HG03442 (cell line): ENCODE results near the gene PPT1.
"Not testable (repeated sequence)": the region's sequence is repeated elsewhere in the genome, so short reads cannot be mapped to it uniquely, and the experiment has no call there.

ENCODE experiments used
- ATAC-seq: cut with Tn5 transposase; IDR thresholded peaks from one replicate; pipeline ENCODE4 v1.9.1; 2021; ENCODE audit warnings: mild to moderate bottlenecking, moderate library complexity; ENCODE audit not compliant: unreplicated experiment

The PPT1 gene

DNA sequence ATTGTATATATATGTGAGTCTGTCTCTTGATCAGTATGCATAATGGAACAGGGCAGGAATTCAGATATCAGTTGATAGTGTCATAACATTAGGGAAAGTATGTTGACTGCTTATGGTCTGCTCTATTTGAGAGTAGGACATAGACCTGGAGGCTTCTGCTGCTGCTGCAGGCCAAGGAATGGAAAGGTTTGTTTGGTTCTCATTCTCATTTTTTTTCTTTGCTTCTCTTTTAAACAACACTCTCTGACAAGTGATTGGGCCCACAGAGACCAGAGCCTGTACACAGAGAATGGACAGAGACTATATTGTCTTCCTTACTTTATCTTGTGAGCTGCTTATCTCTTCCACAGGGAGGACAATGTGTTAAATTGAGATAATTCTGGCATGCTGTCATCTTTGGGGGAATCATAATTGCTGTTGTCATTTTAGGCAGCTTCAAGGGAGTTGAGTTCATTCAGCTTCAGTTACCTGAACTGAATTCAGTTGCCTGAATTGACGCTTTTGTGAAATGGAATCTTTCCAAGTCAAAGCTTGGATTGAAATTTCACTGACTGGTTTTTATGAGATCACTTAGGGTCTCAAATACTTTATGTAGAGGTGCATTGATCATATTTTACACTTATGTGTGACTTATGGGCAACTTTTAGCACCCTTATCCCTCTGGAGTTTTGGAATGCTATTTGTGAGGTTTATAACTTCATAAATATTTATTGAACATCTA is 39.6 kb downstream of the PPT1 start:
- no peak for ATAC-seq

DNA sequence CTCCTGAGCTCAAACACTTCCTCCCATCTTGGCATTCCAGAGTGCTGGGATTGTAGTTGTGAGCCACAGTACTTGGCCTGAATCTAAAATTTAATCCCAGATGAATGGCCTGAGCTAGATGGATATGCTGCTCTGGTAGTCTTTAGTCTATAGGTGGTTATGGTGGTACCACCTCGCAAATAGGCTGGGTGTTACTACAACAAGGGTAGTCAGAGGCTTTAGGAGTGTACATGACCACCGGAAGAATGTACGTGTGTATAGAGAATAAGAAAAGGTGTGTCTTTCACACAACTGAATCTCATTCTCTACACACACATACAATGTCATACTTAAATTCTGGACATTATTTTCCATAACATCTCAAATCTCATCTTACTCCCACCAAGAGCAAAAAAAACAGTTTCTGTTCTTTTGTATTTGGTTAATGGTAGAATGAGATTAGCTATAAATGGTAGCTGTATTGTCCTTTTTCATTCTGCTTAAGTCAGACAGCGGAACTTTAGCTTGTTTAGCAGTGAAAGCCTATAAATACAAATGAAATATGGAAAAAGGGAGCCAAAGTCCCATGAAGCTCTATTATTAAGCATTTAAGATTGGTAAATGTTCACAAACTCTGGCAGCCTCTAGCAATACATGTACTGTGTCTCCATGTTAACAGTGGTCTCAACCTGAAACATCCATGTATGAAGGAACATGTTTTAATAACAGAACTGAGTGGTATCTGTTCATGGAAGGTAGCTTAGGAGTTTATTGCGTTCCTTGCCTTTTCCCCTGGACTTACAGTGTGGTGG is 40.3 kb downstream of the PPT1 start:
- ATAC-seq, result no peak

DNA sequence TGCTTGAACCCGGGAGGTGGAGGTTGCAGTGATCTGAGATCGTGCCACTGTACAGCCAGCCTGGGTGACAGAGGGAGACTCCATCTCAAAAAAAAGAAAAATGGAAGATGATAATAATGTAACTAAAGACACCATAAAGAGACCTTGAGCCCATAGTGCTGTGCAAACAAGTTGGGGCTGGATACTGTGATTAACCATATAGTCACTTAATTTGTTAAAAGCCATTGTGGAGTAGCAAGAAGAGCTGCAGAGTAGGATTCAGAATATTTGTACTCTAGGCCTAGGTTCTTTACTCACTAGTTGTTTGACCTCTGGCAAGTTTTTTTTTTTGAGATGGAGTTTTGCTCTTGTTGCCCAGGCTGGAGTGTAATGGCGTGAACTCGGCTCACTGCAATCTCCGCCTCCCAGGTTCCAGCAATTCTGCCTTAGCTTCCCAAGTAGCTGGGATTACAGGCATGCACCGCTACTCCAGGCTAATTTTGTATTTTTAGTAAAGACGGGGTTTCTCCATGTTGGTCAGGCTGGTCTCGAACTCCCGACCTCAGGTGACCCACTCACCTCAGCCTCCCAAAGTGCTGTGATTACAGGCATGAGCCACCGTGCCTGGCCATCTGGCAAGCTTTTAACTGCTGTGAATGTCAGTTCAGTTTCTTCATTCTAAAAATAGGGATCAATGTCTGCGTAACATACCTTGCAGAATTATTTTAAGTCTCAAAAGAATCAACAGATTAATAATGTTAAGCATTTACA is 43.7 kb downstream of the PPT1 start:
- ATAC-seq, result no peak

GRCh38 chr1:40050863-40051262 is 46.2 kb downstream of the PPT1 start:
- no peak for ATAC-seq

DNA sequence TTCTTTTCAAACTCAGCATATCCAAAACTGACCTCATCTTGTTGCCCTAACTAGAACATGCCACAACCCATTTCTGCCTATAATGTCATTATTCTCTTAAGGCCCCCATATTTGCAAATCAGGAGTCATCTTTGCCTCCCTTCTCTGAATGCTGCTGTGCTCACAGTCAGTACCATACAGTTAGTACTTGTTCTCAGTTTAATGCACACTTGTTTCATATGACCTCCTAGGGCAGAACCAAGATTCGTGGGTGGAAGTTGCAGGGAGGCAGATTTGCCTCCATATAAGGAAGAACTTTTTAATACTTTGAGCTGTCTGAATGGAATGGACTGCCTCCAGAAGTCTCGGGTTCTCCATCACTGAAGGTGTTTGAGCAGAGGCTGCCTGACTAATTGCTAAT is 47.3 kb downstream of the PPT1 start:
- ATAC-seq, result no peak

DNA sequence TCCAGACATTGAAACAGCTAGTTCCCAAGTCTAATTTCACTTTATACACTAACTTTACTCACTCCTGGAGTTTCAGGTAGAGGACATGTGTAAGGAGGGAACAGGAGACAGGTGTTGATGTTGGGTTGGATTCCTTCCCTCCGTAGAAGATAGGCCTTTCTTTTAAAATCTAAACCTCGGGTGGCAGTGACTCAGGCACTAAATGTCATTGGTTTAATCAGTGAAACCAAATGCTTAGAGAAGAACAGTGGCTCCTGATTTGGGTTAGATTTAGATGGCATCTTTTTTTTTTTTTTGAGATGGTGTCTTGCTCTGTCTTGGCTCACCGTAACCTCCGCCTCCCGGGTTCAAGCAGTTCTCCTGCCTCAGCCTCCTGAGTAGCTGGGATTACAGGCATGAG is 49.3 kb downstream of the PPT1 start:
- ATAC-seq, result no peak

DNA sequence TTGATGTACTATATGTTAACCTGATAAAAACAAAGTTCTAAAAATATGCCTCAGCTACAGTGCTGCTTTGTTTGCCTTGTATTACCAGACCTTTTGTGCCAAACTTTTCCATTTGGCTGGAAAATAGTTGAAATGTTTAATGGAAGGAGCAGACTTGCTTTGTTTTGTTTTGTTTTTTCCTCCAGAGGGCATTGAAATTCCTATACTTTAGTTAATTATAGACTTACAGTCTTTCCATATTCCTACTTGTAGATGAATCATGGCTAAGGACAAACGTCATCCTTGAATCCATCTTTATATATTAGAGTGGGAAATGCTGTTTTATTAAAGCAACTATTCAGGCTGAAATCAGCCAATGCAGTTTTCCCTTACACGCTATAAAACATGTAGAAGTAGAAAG is 49.8 kb downstream of the PPT1 start:
- ATAC-seq, result no peak

- no peak for ATAC-seq
Observed at GRCh38 chr1:40045766-40046165, 51.3 kb downstream of the PPT1 start.

DNA sequence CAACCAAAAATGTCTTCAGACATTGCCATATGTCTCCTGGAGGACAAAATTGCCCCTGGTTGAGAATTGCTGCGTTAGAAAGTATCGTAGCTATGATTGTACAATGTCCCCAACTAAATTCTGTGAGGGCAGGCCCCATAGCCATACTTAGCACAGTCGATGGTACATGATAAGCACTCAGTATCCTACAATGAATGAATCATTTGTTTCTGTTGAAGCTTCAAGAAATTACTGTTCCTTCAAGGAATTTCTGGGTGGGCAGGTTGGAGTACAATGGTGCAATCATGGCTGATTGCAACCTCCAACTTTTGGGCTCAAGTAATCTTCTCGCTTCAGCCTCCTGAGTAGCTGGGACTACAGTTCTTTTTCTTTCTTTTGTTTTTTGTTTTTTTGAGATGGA is 51.9 kb downstream of the PPT1 start:
- no peak for ATAC-seq

DNA sequence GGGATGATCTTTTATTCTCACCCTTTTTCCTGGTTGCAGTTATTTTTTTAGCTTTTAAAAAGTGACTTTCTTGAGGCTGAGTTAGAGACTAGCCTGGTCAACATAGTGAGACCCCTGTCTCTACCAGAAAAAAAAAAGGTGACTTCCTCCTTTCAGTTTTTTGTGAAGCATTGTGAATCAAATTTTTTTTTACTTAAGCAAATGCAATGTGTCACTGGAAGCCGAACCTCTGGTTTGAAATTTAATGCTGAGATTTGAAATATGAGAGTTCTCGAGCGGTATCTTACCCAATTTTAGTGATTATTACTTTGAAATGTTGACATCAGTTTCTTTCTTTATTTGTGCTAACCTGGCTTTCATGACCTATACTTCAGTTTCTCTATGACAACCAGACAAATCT is 52.9 kb downstream of the PPT1 start:
- no peak for ATAC-seq

GRCh38 chr1:40042341-40042740 is 54.7 kb downstream of the PPT1 start:
- no peak for ATAC-seq

DNA sequence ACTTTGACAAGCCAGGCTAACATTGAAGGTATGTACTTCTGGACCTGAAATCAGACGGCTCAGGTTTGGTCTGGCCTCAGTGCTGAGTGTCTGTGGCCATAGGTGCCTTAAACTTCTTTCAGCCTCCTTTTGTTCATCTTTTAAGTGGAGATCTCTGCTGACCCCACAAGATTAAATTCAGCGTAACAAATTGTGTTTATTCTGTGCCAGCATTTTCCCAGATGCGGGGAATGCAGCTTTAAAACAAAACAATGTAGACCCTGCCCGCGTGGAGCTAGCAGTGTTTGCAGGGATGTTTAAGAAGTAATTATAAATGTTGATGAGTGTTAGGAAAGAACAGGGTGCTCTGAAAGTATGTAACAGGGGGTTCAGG is 55.6 kb downstream of the PPT1 start:
- no peak for ATAC-seq

DNA sequence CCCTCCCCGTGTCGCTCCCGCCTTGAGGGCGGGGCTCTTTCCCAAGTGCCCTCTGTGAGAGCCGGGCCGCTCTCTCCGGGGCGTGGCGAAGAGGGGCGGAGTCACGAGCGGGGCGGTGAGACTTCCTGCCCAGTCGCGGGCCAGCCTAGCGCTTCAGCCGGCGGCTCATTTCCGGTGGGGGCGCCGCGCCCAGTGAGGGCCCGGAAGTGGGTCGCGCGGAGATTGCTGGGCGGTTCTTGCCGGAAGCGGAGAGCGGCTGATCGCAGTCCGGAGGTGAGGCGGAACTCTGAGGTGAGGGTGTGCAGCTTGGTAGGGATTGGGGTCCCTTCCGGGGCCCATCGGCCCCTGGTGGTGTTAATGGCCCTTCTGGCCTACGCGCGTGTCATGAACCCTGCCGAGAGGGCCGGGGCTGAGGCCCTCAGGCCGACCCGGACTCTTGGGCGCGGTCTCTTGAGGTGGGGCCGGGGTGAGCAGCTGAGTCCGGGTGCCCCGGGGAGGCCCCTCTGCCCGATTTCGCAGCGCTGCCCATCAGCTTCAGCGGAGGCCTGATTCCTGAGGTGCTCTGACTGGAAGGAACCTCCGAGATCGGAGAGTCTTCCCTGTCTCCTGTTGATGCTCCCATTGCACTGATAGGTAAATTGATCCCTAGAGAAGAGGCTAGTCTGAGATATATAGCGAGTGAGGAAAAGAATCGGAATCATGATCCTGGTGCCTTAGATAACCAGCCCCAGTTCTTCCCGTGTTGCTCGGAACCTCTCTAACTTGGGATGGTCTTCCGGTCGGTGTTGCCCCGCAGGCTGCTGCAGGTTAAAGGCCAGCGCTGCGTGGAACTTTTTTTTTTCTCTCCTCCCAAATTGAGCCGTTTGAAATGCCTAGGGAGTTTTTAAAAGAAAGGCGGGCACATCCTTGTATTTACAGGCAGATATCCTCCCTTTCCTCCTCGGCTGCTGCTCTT is 56.3 kb downstream of the PPT1 start, which contains the start of gene CAP1:
Gene CAP1, plus strand, starts transcription at position 219 of the 955 bp plus-strand sequence. CDS start 18,618 bp downstream, outside the sequence.
- peak; percentile 81 for ATAC-seq

DNA sequence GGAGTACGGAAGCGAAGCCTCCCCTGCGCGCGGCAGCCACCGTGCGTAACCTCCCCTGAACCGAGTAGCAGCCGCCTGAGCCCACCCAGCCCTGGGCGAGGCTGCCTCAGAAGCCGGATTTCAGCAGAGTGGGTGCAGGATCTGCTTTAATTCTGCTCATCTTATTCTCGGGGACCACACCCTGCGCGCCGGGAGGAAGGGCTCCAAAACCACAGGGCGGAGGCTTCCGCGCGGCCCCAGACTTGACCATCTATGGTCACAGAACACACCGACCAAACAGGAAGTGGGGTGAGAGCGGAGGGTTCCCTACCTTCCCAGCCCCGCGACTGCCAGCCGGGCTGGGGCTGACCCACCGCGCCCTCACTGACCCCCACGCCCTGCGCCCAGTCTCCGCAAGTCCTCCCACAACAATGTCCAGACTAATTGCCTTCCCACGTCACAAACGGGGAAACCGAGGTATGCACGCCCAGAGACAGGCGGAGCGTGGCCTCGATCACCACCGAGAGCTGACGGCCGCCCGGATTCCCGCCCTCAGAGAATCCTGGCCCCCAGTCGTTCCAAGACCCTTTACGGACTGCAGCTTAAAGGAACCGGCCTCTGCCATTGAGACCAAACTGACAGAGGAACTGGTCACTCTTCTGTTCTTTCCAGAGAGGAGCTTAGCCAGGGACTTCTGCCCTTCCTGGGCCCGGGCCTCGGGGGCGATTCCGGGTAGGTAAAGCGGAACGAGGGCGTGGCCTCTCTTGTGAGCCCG is 57.1 kb downstream of the PPT1 start:
- ATAC-seq, result peak; percentile 52

GRCh38 chr1:40039245-40039756 is 57.8 kb downstream of the PPT1 start:
- ATAC-seq, result no peak

DNA sequence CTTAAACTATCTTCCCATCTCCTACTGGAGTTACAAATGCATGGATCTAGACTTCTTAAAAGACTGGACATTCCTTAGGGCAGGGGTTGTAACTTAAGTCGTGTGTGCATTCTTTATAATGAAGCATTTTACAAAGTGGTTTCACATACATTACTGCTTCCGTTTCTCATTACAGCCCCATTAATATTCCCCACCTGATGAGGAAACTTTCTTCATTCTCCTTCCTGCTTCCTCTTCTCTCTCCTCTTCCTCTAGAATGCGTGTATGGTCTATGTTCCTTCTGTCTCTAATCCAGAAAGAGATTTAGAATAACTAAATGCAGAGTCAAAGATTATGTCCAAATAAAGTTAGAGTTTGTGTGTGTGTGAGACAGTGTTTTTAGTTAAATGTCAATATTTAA is 58.4 kb downstream of the PPT1 start:
- ATAC-seq, result no peak

DNA sequence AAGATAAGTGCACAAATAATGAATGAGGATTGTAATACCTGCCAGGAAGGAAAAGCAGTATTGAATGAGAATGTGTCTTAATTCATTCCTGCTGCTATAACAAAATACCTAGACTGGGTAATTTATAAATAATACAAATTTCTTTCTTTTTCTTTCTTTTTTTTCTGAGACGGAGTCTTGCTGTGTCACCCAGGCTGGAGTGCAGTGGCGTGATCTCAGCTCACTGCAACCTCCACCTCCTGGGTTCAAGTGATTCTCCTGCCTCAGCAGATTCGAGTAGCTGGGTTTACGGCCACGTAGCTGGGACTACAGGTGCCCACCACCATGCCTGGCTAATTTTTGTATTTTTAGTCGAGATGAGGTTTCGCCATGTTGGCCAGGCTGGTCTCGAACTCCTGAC is 59.8 kb downstream of the PPT1 start:
- not testable (repeated sequence) for ATAC-seq

DNA sequence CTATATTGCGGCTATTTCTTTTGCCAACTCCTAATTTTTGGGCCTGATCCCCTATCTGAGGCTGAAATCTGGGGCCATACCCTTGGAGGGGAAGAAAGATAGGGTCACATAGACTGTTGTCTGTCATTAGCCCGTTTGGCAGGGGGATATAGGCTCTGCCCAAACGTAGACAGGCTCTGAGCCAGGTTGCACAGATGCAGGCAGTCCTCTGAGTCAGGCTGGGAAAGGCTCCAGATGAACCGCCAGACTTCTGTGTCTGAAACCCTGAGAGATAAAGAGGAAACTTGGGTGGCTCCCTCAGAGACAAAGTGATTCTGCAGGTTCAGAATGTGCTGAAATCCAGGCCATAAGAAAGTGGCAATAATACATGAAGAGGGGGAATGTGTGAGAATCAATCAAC is 60.5 kb downstream of the PPT1 start:
- ATAC-seq, result no peak

DNA sequence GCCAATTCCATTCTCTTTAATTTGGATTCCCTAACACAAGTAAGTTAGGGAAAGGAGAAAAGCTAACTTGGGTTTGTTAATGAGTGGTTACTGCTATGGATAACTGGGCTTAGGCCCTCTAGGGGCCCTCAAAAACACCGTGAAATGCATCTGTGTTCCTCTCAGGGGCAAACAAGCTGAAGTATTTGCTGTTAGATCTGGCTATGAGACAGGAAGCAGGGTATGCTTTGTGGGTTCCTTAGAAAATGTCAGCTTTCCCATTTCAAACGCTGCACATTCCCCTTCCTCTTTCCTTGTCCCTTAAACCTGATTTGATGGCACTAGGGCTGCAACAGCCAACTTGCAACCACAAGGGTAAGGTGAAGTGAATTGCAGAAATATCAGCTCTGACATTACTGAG is 62.2 kb downstream of the PPT1 start:
- ATAC-seq, result no peak
